Activated B cell treated with CpG ODN at 0.5 μM for 24 hours (primary cell): ENCODE data around the gene CFAP20DC. TPM values are rescaled to one million over a fixed set of nuclear protein-coding genes. Genes with fewer than 3 reads are reported as not detected.

Source experiments
- ATAC-seq: fragments of 200-7000 bp; cut with Tn5 transposase; one replicate; pipeline ENCODE4 v1.10.0; 2021; ENCODE audit warnings: low read depth, mild to moderate bottlenecking, moderate library complexity
- CTCF ChIA-PET: fragments of 350-600 bp; sonication (Branson Sonifier 250); formaldehyde crosslinking; loops from one replicate; lab custom pipeline; 2021; ENCODE audit warnings: antibody characterized with exemption; lab: Charles Lee
- POLR2A ChIA-PET: fragments of 350-600 bp; sonication (Branson Sonifier 250); formaldehyde crosslinking; loops from one replicate; lab custom pipeline; 2021; ENCODE audit warnings: antibody characterized with exemption; lab: Charles Lee
- DNase-seq: peaks from one replicate; pipeline ENCODE4 v3.0.0; 2022
- H3K27ac Mint-ChIP-seq: one replicate; pipeline ENCODE4 v1.8.0; 2020; ENCODE audit warnings: mixed read lengths
- H3K27me3 Mint-ChIP-seq: one replicate; pipeline ENCODE4 v1.8.0; 2021; ENCODE audit warnings: mixed read lengths
- H3K36me3 Mint-ChIP-seq: one replicate; pipeline ENCODE4 v1.8.0; 2021; ENCODE audit warnings: low read depth, mixed read lengths
- H3K4me1 Mint-ChIP-seq: one replicate; pipeline ENCODE4 v1.8.0; 2021; ENCODE audit warnings: mixed read lengths
- H3K4me3 Mint-ChIP-seq: one replicate; pipeline ENCODE4 v1.8.0; 2020; ENCODE audit warnings: mild to moderate bottlenecking, mixed read lengths
- H3K9me3 Mint-ChIP-seq: one replicate; pipeline ENCODE4 v1.8.0; 2020; ENCODE audit warnings: mixed read lengths
- intact Hi-C: fragments of 100-400 bp; cut with micrococcal nuclease; formaldehyde crosslinking; loops from one replicate; pipeline ENCODE4 v1.15.1; 2024
- total RNA-seq: library from RNA; stranded (reverse); gene quantifications from 2 replicates; pipeline ENCODE4 v1.2.3, GENCODE V29; 2022
- TF ChIP-seq, protein P1 (sequence below): fragments of 200-600 bp; IDR thresholded peaks from one replicate; pipeline ENCODE4 v1.8.0; 2022; ENCODE audit warnings: antibody characterized with exemption, mild to moderate bottlenecking

CFAP20DC gene
- total RNA-seq, 1 donor from 2014 or later: 1.6 TPM

DNA sequence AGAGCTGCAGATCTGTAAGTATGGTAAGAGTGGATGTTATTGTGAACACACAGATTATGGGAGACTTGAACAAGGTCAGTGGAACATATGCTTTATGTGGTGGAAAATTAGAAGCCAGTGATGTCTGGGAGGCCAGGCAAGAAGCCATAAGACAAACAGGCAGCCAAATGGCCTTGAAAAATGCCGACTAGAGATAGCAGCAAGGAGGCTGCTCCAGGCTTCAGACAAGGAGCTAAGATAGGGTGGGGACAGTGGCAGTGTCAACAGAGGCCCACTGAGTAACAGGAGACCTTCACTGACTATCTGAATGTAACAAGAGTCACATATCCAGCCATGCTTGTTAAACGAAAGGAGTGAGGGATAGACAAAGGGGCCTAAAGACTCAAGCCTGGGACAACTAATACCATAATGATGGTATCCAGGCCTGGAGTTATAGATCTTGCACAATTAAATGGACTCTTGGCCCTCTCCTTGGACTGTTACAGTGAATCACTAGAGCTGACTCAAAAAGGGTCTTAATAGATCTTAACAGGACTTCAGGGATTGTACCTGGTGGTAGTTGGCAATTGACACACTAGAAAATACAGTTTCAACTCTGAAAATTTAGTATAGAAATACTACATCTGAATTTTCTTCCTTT lies 50.6 kb downstream of the CFAP20DC start:
- no peaks in the 10 kb centered on the region for H3K9me3 Mint-ChIP-seq
- ChIA-PET POLR2A (no interaction called here), CTCF (no interaction called here)
- no peak for ATAC-seq
- no peaks in the 10 kb centered on the region for H3K36me3 Mint-ChIP-seq
- no peak for DNase-seq
- TF ChIP-seq, protein P1, sequence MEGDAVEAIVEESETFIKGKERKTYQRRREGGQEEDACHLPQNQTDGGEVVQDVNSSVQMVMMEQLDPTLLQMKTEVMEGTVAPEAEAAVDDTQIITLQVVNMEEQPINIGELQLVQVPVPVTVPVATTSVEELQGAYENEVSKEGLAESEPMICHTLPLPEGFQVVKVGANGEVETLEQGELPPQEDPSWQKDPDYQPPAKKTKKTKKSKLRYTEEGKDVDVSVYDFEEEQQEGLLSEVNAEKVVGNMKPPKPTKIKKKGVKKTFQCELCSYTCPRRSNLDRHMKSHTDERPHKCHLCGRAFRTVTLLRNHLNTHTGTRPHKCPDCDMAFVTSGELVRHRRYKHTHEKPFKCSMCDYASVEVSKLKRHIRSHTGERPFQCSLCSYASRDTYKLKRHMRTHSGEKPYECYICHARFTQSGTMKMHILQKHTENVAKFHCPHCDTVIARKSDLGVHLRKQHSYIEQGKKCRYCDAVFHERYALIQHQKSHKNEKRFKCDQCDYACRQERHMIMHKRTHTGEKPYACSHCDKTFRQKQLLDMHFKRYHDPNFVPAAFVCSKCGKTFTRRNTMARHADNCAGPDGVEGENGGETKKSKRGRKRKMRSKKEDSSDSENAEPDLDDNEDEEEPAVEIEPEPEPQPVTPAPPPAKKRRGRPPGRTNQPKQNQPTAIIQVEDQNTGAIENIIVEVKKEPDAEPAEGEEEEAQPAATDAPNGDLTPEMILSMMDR: no peak
- H3K4me1 Mint-ChIP-seq: peaks cover 7% of the 10 kb centered on the region
- H3K4me3 Mint-ChIP-seq: no peak overlapping the region
- no peaks in the 10 kb centered on the region for H3K27me3 Mint-ChIP-seq
- H3K27ac Mint-ChIP-seq: no peak overlapping the region
- intact Hi-C loops: loop anchor here (10.0 kb wide), 1 partner anchor 216 kb away; no protein-coding TSS in a partner anchor

DNA sequence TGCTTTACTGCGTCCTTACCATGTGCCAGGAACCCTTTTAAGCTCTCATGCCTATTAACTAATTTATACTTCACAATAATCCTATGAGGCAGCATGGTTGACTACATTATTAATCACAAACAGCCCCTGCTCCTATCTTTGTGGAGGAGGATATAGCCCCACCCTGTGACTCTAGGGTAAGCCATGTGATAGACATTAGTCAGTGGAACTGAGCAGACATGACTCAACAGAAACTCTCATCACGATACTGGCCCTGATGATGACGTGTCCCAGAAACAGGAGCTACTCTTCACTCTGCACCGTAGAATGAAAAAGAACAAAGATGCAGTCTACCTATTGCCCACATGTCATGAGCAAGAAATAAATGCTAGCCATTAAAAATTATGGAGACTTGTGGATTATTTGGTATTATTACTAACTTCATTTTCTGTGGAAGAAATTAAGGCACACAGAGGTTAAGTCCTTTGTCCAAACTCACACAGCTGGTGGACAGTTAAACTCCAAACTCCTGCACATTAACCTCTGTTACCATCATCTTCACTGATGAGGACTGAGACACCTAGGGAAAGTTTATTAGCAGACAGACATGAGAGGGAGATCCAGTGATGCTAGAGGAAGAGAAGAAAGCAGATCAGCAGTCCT lies 51.2 kb downstream of the CFAP20DC start:
- ChIA-PET CTCF (no interaction called here), POLR2A (no interaction called here)
- Mint-ChIP-seq H3K9me3 (peaks cover under 1% of the 10 kb centered on the region), H3K4me1 (peaks cover 7% of the 10 kb centered on the region), H3K4me3 (no peak overlapping the region), H3K36me3 (no peaks in the 10 kb centered on the region), H3K27me3 (no peaks in the 10 kb centered on the region), H3K27ac (no peak overlapping the region)
- intact Hi-C loops: loop anchor here (10.0 kb wide), 1 partner anchor 216 kb away; no protein-coding TSS in a partner anchor
- no peak for ATAC-seq
- no peak for DNase-seq
- TF ChIP-seq, protein P1: no peak

DNA sequence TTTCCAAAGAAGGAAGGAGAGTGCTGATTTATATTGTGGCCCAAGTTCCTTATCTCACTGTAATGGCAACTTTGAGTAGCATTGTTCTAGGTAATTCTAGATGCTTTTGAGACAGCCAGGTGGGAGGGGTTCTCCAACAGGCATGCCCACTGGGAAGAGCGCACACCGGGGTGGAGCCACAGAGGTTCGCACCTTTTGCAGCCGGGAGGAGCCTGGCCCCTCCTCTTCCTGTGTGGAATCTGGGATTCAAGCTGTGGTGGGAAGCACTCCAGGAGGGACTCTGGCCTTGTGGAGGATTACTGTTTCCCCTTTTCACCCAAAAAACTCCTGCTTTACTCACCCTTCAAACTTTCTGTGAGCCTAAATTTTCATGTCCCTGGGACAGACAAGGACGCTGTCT lies 53.1 kb downstream of the CFAP20DC start:
- intact Hi-C loops: loop anchor here (10.0 kb wide), 1 partner anchor 218 kb away; no protein-coding TSS in a partner anchor
- ATAC-seq (no peak), DNase-seq (no peak)
- no peaks in the 10 kb centered on the region for H3K36me3 Mint-ChIP-seq
- peaks cover 4% of the 10 kb centered on the region for H3K9me3 Mint-ChIP-seq
- no peak overlapping the region for H3K4me3 Mint-ChIP-seq
- TF ChIP-seq, protein P1: no peak
- H3K27me3 Mint-ChIP-seq: no peaks in the 10 kb centered on the region
- no peak overlapping the region for H3K27ac Mint-ChIP-seq
- peaks cover 7% of the 10 kb centered on the region for H3K4me1 Mint-ChIP-seq
- CTCF ChIA-PET: interaction anchor here (0.6 kb wide), 1 partner anchor 57 kb away, joined by 3 read pairs; no protein-coding TSS in a partner anchor
- POLR2A ChIA-PET: no interaction called here

DNA sequence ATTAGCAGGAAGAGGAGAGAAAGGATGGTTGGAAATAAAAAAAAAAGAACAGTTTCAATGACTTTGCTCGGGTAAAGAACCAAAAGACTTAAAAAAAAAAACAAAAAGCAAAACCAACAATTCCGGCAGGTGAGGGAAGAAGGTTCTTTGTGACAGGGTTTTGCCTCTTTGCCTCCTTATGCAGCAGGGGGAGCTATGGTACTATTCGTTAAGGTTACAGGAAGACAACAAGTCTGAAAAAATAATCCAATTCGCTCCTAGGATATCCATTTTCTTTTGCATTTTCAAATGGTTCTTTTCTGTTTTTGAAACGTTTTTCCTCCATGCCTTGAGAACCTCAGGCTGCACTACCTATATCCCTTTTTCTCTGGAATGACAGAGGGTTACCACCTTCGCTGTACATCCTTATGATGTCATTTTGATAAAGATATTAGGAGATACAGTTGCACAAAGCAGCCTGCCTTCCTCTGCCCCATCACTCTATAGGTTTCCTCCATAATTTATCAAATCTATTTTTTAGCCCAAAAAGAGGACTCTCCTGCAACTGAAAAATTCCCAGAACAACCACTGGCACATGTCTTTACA lies 55.0 kb downstream of the CFAP20DC start:
- H3K27me3 Mint-ChIP-seq: no peaks in the 10 kb centered on the region
- TF ChIP-seq, protein P1: peak; percentile 42
- H3K4me1 Mint-ChIP-seq: peaks cover 4% of the 10 kb centered on the region
- intact Hi-C loops: loop anchor here (1.0 to 10.0 kb wide), 3 partner anchors 57 to 862 kb away; no protein-coding TSS in a partner anchor
- no peak overlapping the region for H3K27ac Mint-ChIP-seq
- no peak for DNase-seq
- ChIA-PET CTCF (interaction anchor here (0.7 to 3.5 kb wide), 3 partner anchors 58 to 170 kb away, joined by 3 to 10 read pairs (median 5); no protein-coding TSS in a partner anchor), POLR2A (no interaction called here)
- H3K36me3 Mint-ChIP-seq: no peaks in the 10 kb centered on the region
- peak; percentile 54 for ATAC-seq
- H3K4me3 Mint-ChIP-seq: peak overlapping the region; percentile 25
- peaks cover 4% of the 10 kb centered on the region for H3K9me3 Mint-ChIP-seq

DNA sequence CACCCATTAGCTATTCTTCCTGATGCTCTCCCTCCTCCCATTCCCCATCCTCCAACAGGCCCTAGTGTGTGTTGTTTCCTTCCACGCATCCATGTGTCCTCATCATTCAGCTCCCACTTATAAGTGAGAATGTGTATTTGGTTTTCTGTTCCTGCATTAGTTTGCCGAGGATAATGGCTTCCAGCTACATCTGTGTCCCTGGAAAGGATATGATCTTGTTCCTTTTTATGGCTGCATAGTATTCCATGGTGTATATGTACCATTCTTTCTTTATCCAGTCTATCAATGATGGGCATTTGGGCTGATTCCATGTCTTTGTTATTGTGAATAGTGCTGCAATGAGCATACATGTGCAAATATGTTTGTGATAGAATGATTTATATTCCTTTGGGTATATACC lies 56.3 kb downstream of the CFAP20DC start:
- H3K36me3 Mint-ChIP-seq: no peaks in the 10 kb centered on the region
- H3K4me1 Mint-ChIP-seq: peaks cover 4% of the 10 kb centered on the region
- POLR2A ChIA-PET: no interaction called here
- DNase-seq (no peak), ATAC-seq (no peak)
- peaks cover 4% of the 10 kb centered on the region for H3K9me3 Mint-ChIP-seq
- H3K4me3 Mint-ChIP-seq: no peak overlapping the region
- no peak overlapping the region for H3K27ac Mint-ChIP-seq
- intact Hi-C loops: loop anchor here (10.0 kb wide), 1 partner anchor 221 kb away; no protein-coding TSS in a partner anchor
- TF ChIP-seq, protein P1: no peak
- no peaks in the 10 kb centered on the region for H3K27me3 Mint-ChIP-seq
- CTCF ChIA-PET: interaction anchor here (1.8 to 3.5 kb wide), 2 partner anchors 12 to 59 kb away, joined by 4 to 10 read pairs; no protein-coding TSS in a partner anchor
